Measurements from ENCODE around the gene MRNIP.
A peak's percentile ranks its signal among the peaks of the same experiment; 100 is the strongest.

The MRNIP gene

GRCh38 chr5:179800071-179800695, 58.4 kb downstream of the MRNIP start:
- no peak overlapping the region for H3K4me3 ChIP-seq (ENCODE audit: low read depth, low read length)
- H3K9ac ChIP-seq (ENCODE audit: low read depth, low read length): no peak overlapping the region
- H3K27ac ChIP-seq (ENCODE audit: low read depth, low read length): no peak overlapping the region
- H3K9me3 ChIP-seq (ENCODE audit: control insufficient read depth, insufficient read depth, low read length): no peaks in the 10 kb centered on the region
- H3K4me1 ChIP-seq (ENCODE audit: control insufficient read depth, insufficient read depth, low read length): peaks cover 23% of the 10 kb centered on the region
- no peaks in the 10 kb centered on the region for H3K27me3 ChIP-seq (ENCODE audit: control insufficient read depth, insufficient read depth, low read length)
- H3K36me3 ChIP-seq (ENCODE audit: control insufficient read depth, insufficient read depth, low read length): peaks cover 33% of the 10 kb centered on the region

- no peaks in the 10 kb centered on the region for H3K27me3 ChIP-seq (ENCODE audit: control insufficient read depth, insufficient read depth, low read length)
- peaks cover 33% of the 10 kb centered on the region for H3K36me3 ChIP-seq (ENCODE audit: control insufficient read depth, insufficient read depth, low read length)
- no peak overlapping the region for H3K9ac ChIP-seq (ENCODE audit: low read depth, low read length)
- H3K27ac ChIP-seq (ENCODE audit: low read depth, low read length): no peak overlapping the region
- H3K4me3 ChIP-seq (ENCODE audit: low read depth, low read length): no peak overlapping the region
- H3K4me1 ChIP-seq (ENCODE audit: control insufficient read depth, insufficient read depth, low read length): peaks cover 25% of the 10 kb centered on the region
- no peaks in the 10 kb centered on the region for H3K9me3 ChIP-seq (ENCODE audit: control insufficient read depth, insufficient read depth, low read length)
Measured at GRCh38 chr5:179799644-179799973, 59.0 kb downstream of the MRNIP start.

GRCh38 chr5:179798771-179799643, 59.6 kb downstream of the MRNIP start:
- H3K9me3 ChIP-seq (ENCODE audit: control insufficient read depth, insufficient read depth, low read length): no peaks in the 10 kb centered on the region
- no peak overlapping the region for H3K27ac ChIP-seq (ENCODE audit: low read depth, low read length)
- no peak overlapping the region for H3K9ac ChIP-seq (ENCODE audit: low read depth, low read length)
- no peak overlapping the region for H3K4me3 ChIP-seq (ENCODE audit: low read depth, low read length)
- no peaks in the 10 kb centered on the region for H3K27me3 ChIP-seq (ENCODE audit: control insufficient read depth, insufficient read depth, low read length)
- peaks cover 28% of the 10 kb centered on the region for H3K4me1 ChIP-seq (ENCODE audit: control insufficient read depth, insufficient read depth, low read length)
- H3K36me3 ChIP-seq (ENCODE audit: control insufficient read depth, insufficient read depth, low read length): peaks cover 33% of the 10 kb centered on the region

GRCh38 chr5:179798144-179798770, 60.4 kb downstream of the MRNIP start:
- Histone ChIP-seq H3K27ac (ENCODE audit: low read depth, low read length) (no peak overlapping the region), H3K9ac (ENCODE audit: low read depth, low read length) (no peak overlapping the region), H3K4me1 (ENCODE audit: control insufficient read depth, insufficient read depth, low read length) (peaks cover 22% of the 10 kb centered on the region), H3K4me3 (ENCODE audit: low read depth, low read length) (no peak overlapping the region), H3K36me3 (ENCODE audit: control insufficient read depth, insufficient read depth, low read length) (peaks cover 33% of the 10 kb centered on the region), H3K9me3 (ENCODE audit: control insufficient read depth, insufficient read depth, low read length) (no peaks in the 10 kb centered on the region), H3K27me3 (ENCODE audit: control insufficient read depth, insufficient read depth, low read length) (no peaks in the 10 kb centered on the region)

GRCh38 chr5:179797741-179798140, 60.9 kb downstream of the MRNIP start:
- Histone ChIP-seq H3K9me3 (ENCODE audit: control insufficient read depth, insufficient read depth, low read length) (no peaks in the 10 kb centered on the region), H3K27ac (ENCODE audit: low read depth, low read length) (no peak overlapping the region), H3K9ac (ENCODE audit: low read depth, low read length) (no peak overlapping the region), H3K4me3 (ENCODE audit: low read depth, low read length) (no peak overlapping the region), H3K4me1 (ENCODE audit: control insufficient read depth, insufficient read depth, low read length) (peaks cover 17% of the 10 kb centered on the region), H3K36me3 (ENCODE audit: control insufficient read depth, insufficient read depth, low read length) (peaks cover 33% of the 10 kb centered on the region), H3K27me3 (ENCODE audit: control insufficient read depth, insufficient read depth, low read length) (no peaks in the 10 kb centered on the region)

GRCh38 chr5:179796877-179797608, 61.6 kb downstream of the MRNIP start:
- Histone ChIP-seq H3K27ac (ENCODE audit: low read depth, low read length) (peak overlapping the region; percentile 59), H3K27me3 (ENCODE audit: control insufficient read depth, insufficient read depth, low read length) (no peaks in the 10 kb centered on the region), H3K4me3 (ENCODE audit: low read depth, low read length) (peak overlapping the region; percentile 78), H3K9me3 (ENCODE audit: control insufficient read depth, insufficient read depth, low read length) (no peaks in the 10 kb centered on the region), H3K4me1 (ENCODE audit: control insufficient read depth, insufficient read depth, low read length) (peaks cover 10% of the 10 kb centered on the region; the same call in 1 of the 2 replicates), H3K9ac (ENCODE audit: low read depth, low read length) (no peak overlapping the region), H3K36me3 (ENCODE audit: control insufficient read depth, insufficient read depth, low read length) (peaks cover 33% of the 10 kb centered on the region)

GRCh38 chr5:179795863-179796833, 62.5 kb downstream of the MRNIP start:
- peak overlapping the region; percentile 44; the same call in 1 of the 2 replicates for H3K9ac ChIP-seq (ENCODE audit: low read depth, low read length)
- peak overlapping the region; percentile 59 for H3K27ac ChIP-seq (ENCODE audit: low read depth, low read length)
- no peaks in the 10 kb centered on the region for H3K9me3 ChIP-seq (ENCODE audit: control insufficient read depth, insufficient read depth, low read length)
- H3K36me3 ChIP-seq (ENCODE audit: control insufficient read depth, insufficient read depth, low read length): peaks cover 33% of the 10 kb centered on the region
- peak overlapping the region; percentile 78 for H3K4me3 ChIP-seq (ENCODE audit: low read depth, low read length)
- H3K4me1 ChIP-seq (ENCODE audit: control insufficient read depth, insufficient read depth, low read length): peaks cover 9% of the 10 kb centered on the region; the same call in 1 of the 2 replicates
- no peaks in the 10 kb centered on the region for H3K27me3 ChIP-seq (ENCODE audit: control insufficient read depth, insufficient read depth, low read length)

GRCh38 chr5:179795049-179795862, 63.4 kb downstream of the MRNIP start:
- Histone ChIP-seq H3K9me3 (ENCODE audit: control insufficient read depth, insufficient read depth, low read length) (no peaks in the 10 kb centered on the region), H3K9ac (ENCODE audit: low read depth, low read length) (peak overlapping the region; percentile 44; the same call in 1 of the 2 replicates), H3K4me3 (ENCODE audit: low read depth, low read length) (peak overlapping the region; percentile 78), H3K36me3 (ENCODE audit: control insufficient read depth, insufficient read depth, low read length) (peaks cover 31% of the 10 kb centered on the region), H3K27me3 (ENCODE audit: control insufficient read depth, insufficient read depth, low read length) (no peaks in the 10 kb centered on the region), H3K27ac (ENCODE audit: low read depth, low read length) (no peak overlapping the region), H3K4me1 (ENCODE audit: control insufficient read depth, insufficient read depth, low read length) (peaks cover 9% of the 10 kb centered on the region; the same call in 1 of the 2 replicates)

GRCh38 chr5:179794575-179794974, 64.0 kb downstream of the MRNIP start:
- Histone ChIP-seq H3K4me3 (ENCODE audit: low read depth, low read length) (no peak overlapping the region; the same call in 1 of the 2 replicates), H3K9ac (ENCODE audit: low read depth, low read length) (no peak overlapping the region), H3K27me3 (ENCODE audit: control insufficient read depth, insufficient read depth, low read length) (no peaks in the 10 kb centered on the region), H3K36me3 (ENCODE audit: control insufficient read depth, insufficient read depth, low read length) (peaks cover 24% of the 10 kb centered on the region), H3K27ac (ENCODE audit: low read depth, low read length) (no peak overlapping the region), H3K9me3 (ENCODE audit: control insufficient read depth, insufficient read depth, low read length) (no peaks in the 10 kb centered on the region), H3K4me1 (ENCODE audit: control insufficient read depth, insufficient read depth, low read length) (peaks cover 9% of the 10 kb centered on the region; the same call in 1 of the 2 replicates)
